Cardiac fibroblast (primary cell): ENCODE measurements around the gene WDR90.

Experiments used
- DNase-seq, 2 donors: peaks; one replicate each; pipeline versions ENCODE4 v3.0.0 to v3.0.0-alpha.2; 2010; ENCODE audit warnings: low read depth in 2 of 2
- H3K4me3 ChIP-seq, 2 donors: replicated peaks in 1 of 2; 1 replicate in 1 of 2; 2 replicates in 1 of 2; pipeline ENCODE4 v1.5.1; 2011; ENCODE audit warnings: low read depth in 2 of 2, low read length in 2 of 2, mild to moderate bottlenecking in 2 of 2, moderate library complexity in 1 of 2
- CTCF ChIP-seq: IDR thresholded peaks from one replicate; pipeline ENCODE4 v1.5.1; 2011; ENCODE audit warnings: low read depth, mild to moderate bottlenecking, low read length, inconsistent platforms

The WDR90 gene

DNA sequence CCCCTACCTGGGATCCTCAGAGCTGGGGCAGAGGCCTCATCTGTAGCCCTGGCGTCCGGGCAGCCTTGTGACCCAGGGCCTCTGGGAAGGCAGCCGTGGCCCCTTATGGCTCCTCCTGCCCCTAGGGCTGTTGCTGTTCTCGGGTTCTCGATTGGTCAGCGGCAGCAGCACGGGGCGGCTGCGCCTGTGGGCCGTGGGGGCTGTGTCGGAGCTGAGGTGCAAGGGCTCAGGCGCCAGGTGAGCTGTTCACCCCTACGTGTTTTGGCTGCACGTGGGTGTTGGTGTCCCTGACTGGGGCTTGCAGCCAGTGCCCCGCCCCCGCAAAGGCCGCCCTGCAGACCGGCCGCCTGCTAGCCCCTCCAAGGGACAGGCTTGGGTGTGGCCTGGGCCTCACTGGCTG is 12.9 kb downstream of the WDR90 start:
- no peak for TF ChIP-seq CTCF
- H3K4me3 ChIP-seq = no peak overlapping the region
- no peak for DNase-seq

- no peak for TF ChIP-seq CTCF
- no peak overlapping the region for H3K4me3 ChIP-seq
- no peak for DNase-seq
Observed at GRCh38 chr16:662597-662996, 13.4 kb downstream of the WDR90 start.

- no peak for TF ChIP-seq CTCF
- DNase-seq = no peak
- no peak overlapping the region for H3K4me3 ChIP-seq
Observed at GRCh38 chr16:666572-666971, 17.4 kb downstream of the WDR90 start.

GRCh38 chr16:667113-667779 is 18.1 kb downstream of the WDR90 start:
- no peak for TF ChIP-seq CTCF
- DNase-seq = no peak
- H3K4me3 ChIP-seq = no peak overlapping the region

GRCh38 chr16:667780-668518 is 18.8 kb downstream of the WDR90 start, which contains the start of gene RHOT2:
RHOT2 (plus strand) TSS chr16:668132; CDS start chr16:668200, 68 bp downstream.
- H3K4me3 ChIP-seq = peak within 1 kb of the TSS; percentile 78 to 93
- DNase-seq = peak; percentile 90 to 94
- peak; percentile 40 for TF ChIP-seq CTCF

DNA sequence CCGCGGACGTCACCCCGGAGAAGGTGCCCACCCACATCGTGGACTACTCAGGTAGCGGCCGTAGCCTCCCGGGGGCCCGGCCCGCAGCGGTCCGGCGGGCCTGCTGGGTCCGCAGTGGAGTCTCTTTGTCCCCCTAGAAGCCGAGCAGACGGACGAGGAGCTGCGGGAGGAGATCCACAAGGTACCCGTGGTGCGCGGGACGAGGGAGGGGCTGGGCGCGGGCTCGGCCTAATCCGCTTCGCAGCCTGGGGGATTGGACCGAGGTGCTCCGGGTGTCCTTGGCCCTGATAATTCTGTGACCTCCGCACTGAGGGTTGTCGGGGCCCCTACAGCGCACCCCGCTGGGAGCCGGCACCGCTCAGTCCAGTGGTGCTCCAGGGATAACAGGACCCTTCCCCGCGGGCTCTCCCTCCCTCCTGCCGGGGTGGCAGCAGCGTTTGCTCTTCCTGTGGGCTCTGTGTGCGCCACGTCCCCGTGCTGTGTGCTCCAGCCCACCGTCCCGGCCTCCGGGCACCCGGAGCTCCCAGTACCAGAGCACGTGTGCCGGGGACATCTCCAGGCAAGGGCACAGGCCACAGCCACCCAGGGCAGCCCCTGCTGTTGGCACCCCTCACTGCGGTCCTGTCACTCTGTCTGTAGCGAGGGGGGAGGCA is 19.5 kb downstream of the WDR90 start:
- DNase-seq = peak; percentile 12 to 15
- peak overlapping the region; percentile 78 to 93 for H3K4me3 ChIP-seq
- no peak for TF ChIP-seq CTCF
